Retinal pigment epithelial cell (primary cell): Measurements from ENCODE around the gene PLEK.
"Not testable (repeated sequence)": the region's sequence is repeated elsewhere in the genome, so short reads cannot be mapped to it uniquely, and the experiment has no call there.

Experiments
- DNase-seq: peaks from one replicate; pipeline ENCODE4 v3.0.0-alpha.2; 2010; ENCODE audit warnings: low read depth
- H3K4me3 ChIP-seq: 2 replicates; pipeline ENCODE4 v1.5.1; 2011; ENCODE audit warnings: mild to moderate bottlenecking, low read length, control low read depth, moderate library complexity
- TF ChIP-seq, protein P1 (sequence below): conservative IDR thresholded peaks from 2 replicates; pipeline ENCODE4 v1.5.1; 2011; ENCODE audit warnings: low read depth, low read length, control low read depth, inconsistent platforms

PLEK gene

DNA sequence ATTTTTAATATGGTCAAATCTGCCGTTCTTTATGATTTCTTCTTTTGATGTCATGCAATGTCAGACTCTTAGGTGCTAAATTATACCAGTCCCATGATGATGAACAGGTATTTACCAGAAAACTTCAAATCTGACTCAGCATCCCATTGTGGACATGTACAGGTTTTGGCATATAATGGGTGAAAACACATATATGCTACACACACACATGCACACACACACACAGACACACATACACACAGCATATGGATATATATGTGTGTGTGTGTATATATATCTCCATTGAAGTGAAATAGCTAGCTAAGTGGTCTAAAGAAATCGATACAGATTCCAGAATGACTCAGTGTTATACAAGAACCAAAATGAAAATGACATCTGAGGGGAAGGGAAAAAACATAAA is 7.4 kb downstream of the PLEK start:
- DNase-seq: no peak
- TF ChIP-seq, protein P1, sequence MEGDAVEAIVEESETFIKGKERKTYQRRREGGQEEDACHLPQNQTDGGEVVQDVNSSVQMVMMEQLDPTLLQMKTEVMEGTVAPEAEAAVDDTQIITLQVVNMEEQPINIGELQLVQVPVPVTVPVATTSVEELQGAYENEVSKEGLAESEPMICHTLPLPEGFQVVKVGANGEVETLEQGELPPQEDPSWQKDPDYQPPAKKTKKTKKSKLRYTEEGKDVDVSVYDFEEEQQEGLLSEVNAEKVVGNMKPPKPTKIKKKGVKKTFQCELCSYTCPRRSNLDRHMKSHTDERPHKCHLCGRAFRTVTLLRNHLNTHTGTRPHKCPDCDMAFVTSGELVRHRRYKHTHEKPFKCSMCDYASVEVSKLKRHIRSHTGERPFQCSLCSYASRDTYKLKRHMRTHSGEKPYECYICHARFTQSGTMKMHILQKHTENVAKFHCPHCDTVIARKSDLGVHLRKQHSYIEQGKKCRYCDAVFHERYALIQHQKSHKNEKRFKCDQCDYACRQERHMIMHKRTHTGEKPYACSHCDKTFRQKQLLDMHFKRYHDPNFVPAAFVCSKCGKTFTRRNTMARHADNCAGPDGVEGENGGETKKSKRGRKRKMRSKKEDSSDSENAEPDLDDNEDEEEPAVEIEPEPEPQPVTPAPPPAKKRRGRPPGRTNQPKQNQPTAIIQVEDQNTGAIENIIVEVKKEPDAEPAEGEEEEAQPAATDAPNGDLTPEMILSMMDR: no peak
- no peak overlapping the region for H3K4me3 ChIP-seq

DNA sequence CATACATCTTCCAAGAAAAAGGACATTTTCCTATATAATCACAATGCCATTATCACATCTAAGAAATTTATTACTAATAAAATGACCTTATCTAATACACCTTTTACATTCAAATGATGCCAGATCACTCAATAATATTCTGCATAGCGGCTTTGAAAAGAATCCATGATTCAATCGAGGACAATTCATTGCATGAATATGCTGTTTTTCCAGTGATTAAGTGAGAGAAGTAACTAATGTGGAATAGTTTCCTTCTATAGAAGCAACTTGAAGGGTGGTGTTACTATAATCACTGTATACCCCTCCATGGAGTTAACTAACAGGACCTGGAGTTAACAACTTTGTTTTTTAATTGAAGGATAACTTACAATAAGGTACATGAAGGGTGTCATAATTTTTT is 9.1 kb downstream of the PLEK start:
- TF ChIP-seq, protein P1: no peak
- no peak overlapping the region for H3K4me3 ChIP-seq

DNA sequence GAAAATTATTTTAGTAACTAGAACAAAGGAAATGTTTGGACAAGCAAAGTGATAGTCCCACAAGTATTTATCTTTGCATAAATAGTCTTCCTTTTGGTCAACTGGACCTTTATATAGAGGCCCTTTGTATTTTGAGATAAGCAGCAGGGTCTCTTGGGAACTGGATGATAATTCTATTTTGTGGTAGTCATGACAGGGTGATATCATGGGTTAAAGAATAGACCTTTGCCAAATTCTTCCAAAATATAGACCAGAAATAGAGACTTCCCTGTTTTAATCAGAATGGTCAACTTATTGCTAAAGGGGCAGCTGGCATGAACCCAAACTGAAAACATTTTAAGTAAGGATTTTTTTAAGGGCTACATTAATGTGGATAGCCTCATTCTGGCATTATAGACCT is 10.5 kb downstream of the PLEK start:
- TF ChIP-seq, protein P1: no peak
- DNase-seq: no peak
- no peak overlapping the region for H3K4me3 ChIP-seq

More for the DNA sequence above, 9.1 kb downstream of the PLEK start:
- DNase-seq: no peak

DNA sequence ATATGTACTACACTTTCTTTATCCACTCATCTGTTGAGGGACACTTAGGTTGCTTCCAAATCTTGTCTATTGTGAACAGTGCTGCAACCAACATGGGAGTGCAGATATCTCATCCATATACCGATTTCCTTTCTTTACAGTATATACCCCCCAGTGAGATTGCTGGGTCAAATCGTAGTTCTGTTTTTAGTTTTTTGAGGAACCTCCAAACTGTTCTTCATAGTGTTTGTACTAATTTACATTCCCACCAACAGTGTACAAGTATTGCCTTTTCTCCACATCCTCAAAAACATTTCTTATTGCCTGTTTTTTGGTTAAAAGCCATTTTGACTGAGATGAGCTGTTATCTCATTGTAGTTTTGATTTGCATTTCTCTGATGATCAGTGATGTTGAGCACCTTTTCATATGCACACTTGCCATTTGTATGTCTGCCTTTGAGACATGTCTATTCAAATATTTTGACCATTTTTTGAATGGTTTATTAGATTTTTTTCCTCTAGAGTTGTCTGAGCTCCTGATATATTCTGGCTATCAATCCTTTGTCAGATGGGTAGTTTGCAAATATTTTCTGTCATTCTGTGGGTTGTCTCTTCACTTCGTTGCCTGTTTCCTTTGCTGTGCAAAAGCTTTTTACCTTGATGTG is 12.2 kb downstream of the PLEK start:
- DNase-seq: no peak
- no peak overlapping the region for H3K4me3 ChIP-seq
- TF ChIP-seq, protein P1: no peak

DNA sequence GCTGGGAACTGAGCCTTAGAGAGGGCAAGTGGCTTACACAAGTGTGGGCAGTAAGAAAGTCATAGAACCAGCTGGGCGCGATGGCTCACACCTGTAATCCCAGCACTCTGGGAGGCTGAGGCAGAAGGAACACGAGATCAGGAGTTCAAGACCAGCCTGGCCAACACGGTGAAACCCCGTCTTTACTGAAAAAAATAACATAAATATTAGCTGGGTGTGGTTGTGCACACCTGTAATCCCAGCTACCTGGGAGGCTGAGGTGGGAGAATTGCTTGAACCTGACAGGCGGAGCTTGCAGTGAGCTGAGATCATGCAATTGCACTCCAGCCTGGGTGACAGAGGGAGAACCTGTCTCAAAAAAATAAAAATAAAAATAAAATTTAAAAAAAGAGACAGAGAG is 13.7 kb downstream of the PLEK start:
- not testable (repeated sequence) for DNase-seq, H3K4me3 ChIP-seq

DNA sequence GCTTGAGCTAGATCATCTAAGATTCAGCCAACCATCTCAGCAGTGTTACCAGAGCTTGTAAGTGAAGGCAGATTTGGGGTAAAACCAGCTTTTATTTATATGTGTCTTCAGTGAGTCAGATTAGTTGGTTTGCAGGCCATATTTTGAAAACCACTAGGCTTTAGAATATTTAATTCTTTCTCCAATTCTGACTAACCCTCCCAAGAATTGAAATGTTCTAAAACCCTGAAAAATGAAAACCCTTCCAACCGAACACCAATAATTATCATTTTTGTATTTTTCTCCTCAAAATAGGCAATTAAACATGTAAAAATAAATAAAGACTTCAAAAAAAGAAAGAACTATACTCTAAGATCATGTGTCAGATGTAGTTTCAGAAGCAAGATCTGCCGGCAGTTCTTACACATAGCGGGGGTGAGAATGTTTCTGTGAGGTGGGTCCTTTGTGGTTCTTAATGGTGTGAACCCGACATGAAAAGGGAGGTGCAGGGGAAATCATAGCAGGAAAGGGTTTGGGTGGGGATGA is 14.2 kb downstream of the PLEK start:
- TF ChIP-seq, protein P1: no peak
- H3K4me3 ChIP-seq: no peak overlapping the region
- no peak for DNase-seq

DNA sequence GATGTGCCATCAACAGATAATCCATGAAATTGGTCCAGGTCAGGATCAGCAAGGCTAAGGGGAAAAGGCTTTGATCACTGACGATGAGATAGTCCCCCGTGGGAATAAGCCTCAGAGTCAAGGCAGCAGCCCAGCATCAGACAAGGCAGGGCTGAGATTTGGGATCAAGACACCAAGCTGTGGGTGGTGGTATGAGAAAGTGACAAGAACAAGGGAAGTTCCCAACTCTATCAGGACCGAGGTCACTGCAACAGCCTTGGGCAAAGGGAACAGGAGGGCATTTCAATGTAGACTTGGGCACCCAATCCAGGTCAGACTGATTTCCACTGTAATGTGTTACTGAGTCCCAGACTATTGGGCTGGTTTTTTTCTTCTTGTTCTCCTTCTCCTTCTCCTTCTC is 18.7 kb downstream of the PLEK start:
- DNase-seq: no peak
- H3K4me3 ChIP-seq: no peak overlapping the region
- TF ChIP-seq, protein P1: no peak
